AG09309 (cell line): ENCODE results near the gene CABLES1.

Experiments used
- DNase-seq: peaks from one replicate; pipeline ENCODE4 v3.0.0-alpha.2; 2010; ENCODE audit warnings: low read depth
- H3K4me3 ChIP-seq: 2 replicates; pipeline ENCODE4 v1.5.1; 2011; ENCODE audit warnings: mild to moderate bottlenecking, low read depth, low read length, moderate library complexity; ENCODE audit not compliant: control insufficient read depth
- TF ChIP-seq, protein P1 (sequence below): IDR thresholded peaks from 2 replicates; pipeline ENCODE4 v1.5.1; 2011; ENCODE audit warnings: mild to moderate bottlenecking, low read depth, low read length, inconsistent platforms; ENCODE audit not compliant: insufficient read depth, control insufficient read depth; ENCODE audit errors: missing control alignments

The CABLES1 gene

GRCh38 chr18:23169673-23170044, 34.4 kb downstream of the CABLES1 start:
- H3K4me3 ChIP-seq: no peak overlapping the region
- TF ChIP-seq, protein P1, sequence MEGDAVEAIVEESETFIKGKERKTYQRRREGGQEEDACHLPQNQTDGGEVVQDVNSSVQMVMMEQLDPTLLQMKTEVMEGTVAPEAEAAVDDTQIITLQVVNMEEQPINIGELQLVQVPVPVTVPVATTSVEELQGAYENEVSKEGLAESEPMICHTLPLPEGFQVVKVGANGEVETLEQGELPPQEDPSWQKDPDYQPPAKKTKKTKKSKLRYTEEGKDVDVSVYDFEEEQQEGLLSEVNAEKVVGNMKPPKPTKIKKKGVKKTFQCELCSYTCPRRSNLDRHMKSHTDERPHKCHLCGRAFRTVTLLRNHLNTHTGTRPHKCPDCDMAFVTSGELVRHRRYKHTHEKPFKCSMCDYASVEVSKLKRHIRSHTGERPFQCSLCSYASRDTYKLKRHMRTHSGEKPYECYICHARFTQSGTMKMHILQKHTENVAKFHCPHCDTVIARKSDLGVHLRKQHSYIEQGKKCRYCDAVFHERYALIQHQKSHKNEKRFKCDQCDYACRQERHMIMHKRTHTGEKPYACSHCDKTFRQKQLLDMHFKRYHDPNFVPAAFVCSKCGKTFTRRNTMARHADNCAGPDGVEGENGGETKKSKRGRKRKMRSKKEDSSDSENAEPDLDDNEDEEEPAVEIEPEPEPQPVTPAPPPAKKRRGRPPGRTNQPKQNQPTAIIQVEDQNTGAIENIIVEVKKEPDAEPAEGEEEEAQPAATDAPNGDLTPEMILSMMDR: no peak
- no peak for DNase-seq

- TF ChIP-seq, protein P1: no peak
- DNase-seq: no peak
- H3K4me3 ChIP-seq: no peak overlapping the region
These were observed 34.9 kb downstream of the CABLES1 start for GRCh38 chr18:23170137-23170536.

DNA sequence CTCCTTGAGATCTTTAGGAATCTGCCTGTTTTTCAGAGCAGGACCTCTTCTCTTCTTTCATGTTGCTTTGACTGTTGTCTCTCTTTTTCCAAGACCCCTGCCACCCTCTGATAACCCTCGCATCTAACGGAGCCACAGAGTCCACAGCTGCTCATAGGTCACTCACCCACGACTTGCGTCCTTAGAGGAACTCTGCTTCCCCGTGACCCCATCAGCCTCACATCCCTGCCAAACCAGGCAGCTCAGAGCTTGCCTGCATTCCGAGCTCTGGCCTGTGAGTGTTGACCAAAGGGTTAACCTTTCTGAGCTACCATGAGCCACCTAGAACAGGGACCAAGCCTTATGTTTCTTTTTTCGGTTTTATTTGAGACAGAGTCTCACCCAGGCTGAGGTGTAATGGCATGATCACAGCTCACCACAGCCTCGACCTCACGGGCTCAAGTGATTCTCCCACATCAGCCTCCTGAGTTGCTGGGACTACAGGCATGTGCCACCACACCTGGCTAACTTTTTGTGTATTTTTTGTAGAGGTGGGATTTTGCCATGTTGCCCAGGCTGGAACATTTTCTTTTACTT, 36.4 kb downstream of the CABLES1 start:
- DNase-seq: no peak
- TF ChIP-seq, protein P1: no peak
- no peak overlapping the region for H3K4me3 ChIP-seq

- TF ChIP-seq, protein P1: no peak
- no peak overlapping the region for H3K4me3 ChIP-seq
- DNase-seq: no peak
These were observed 37.5 kb downstream of the CABLES1 start for GRCh38 chr18:23172591-23173380.

DNA sequence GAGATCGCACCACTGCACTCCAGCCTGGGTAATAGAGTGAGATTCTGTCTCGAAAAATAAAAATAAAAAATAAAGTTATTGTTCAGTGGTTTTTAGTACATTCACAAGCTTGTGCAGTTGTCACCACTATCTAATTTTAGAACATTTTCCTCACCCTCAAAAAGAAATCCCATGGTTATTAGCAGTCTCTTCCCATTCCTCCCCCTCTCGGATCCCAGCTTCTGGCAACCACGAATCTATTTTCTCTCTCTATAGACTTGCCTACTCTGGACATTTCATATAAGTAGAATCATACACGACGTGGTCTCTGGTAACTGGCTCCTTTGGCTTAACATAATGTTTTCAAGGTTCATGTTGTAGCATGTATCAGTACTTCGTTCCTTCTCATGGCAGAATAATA, 38.6 kb downstream of the CABLES1 start:
- no peak for DNase-seq
- H3K4me3 ChIP-seq: no peak overlapping the region
- TF ChIP-seq, protein P1: no peak

GRCh38 chr18:23176701-23177432, 41.6 kb downstream of the CABLES1 start:
- no peak for DNase-seq
- H3K4me3 ChIP-seq: no peak overlapping the region
- TF ChIP-seq, protein P1: no peak
